ENCODE measurements around the gene NYAP2. TPM values are rescaled to one million over a fixed set of nuclear protein-coding genes. Genes with fewer than 3 reads are reported as not detected.

Gene NYAP2
- total RNA-seq, 2 experiments from 2014 or later: not detected

- DNase-seq: no peak
- H3K36me3 Mint-ChIP-seq (ENCODE audit: low read depth): no peaks in the 10 kb centered on the region
- H3K4me1 Mint-ChIP-seq: no peaks in the 10 kb centered on the region
- ChIA-PET POLR2A (no interaction called here), CTCF (no interaction called here)
- H3K9me3 Mint-ChIP-seq: peaks cover 2% of the 10 kb centered on the region
- H3K4me3 Mint-ChIP-seq: no peak overlapping the region
- H3K27me3 Mint-ChIP-seq: peaks cover 6% of the 10 kb centered on the region
- H3K27ac Mint-ChIP-seq: no peak overlapping the region
These were observed 199.4 kb downstream of the NYAP2 start for GRCh38 chr2:225598897-225599296.

- Mint-ChIP-seq H3K27me3 (peaks cover 6% of the 10 kb centered on the region), H3K27ac (no peak overlapping the region), H3K4me3 (no peak overlapping the region), H3K4me1 (no peaks in the 10 kb centered on the region), H3K9me3 (peaks cover 2% of the 10 kb centered on the region), H3K36me3 (ENCODE audit: low read depth) (no peaks in the 10 kb centered on the region)
- ChIA-PET CTCF (no interaction called here), POLR2A (no interaction called here)
- DNase-seq: no peak
These were observed 200.3 kb downstream of the NYAP2 start for GRCh38 chr2:225599856-225600255.

GRCh38 chr2:225600444-225600843, 200.9 kb downstream of the NYAP2 start:
- POLR2A ChIA-PET: no interaction called here
- DNase-seq: no peak
- H3K27ac Mint-ChIP-seq: no peak overlapping the region
- no peaks in the 10 kb centered on the region for H3K36me3 Mint-ChIP-seq (ENCODE audit: low read depth)
- peaks cover 2% of the 10 kb centered on the region for H3K9me3 Mint-ChIP-seq
- CTCF ChIA-PET: no interaction called here
- H3K4me1 Mint-ChIP-seq: no peaks in the 10 kb centered on the region
- H3K4me3 Mint-ChIP-seq: no peak overlapping the region
- H3K27me3 Mint-ChIP-seq: peaks cover 6% of the 10 kb centered on the region

GRCh38 chr2:225600865-225601264, 201.4 kb downstream of the NYAP2 start:
- Mint-ChIP-seq H3K4me3 (no peak overlapping the region), H3K4me1 (no peaks in the 10 kb centered on the region), H3K27me3 (peaks cover 6% of the 10 kb centered on the region), H3K27ac (no peak overlapping the region), H3K36me3 (ENCODE audit: low read depth) (no peaks in the 10 kb centered on the region), H3K9me3 (peaks cover 2% of the 10 kb centered on the region)
- CTCF ChIA-PET: interaction anchor here (0.7 kb wide), 1 partner anchor 1690 kb away, joined by 3 read pairs; no protein-coding TSS in a partner anchor
- no peak for DNase-seq
- POLR2A ChIA-PET: no interaction called here

- Mint-ChIP-seq H3K27ac (no peak overlapping the region), H3K4me3 (no peak overlapping the region), H3K36me3 (ENCODE audit: low read depth) (no peaks in the 10 kb centered on the region), H3K9me3 (peaks cover 2% of the 10 kb centered on the region), H3K27me3 (peaks cover 6% of the 10 kb centered on the region), H3K4me1 (no peaks in the 10 kb centered on the region)
- DNase-seq: no peak
- CTCF ChIA-PET: no interaction called here
- POLR2A ChIA-PET: no interaction called here
These were observed 202.7 kb downstream of the NYAP2 start for GRCh38 chr2:225602205-225602604.

GRCh38 chr2:225608136-225608535, 208.6 kb downstream of the NYAP2 start:
- ChIA-PET CTCF (no interaction called here), POLR2A (no interaction called here)
- Mint-ChIP-seq H3K36me3 (ENCODE audit: low read depth) (no peaks in the 10 kb centered on the region), H3K27me3 (peaks cover 2% of the 10 kb centered on the region), H3K27ac (no peak overlapping the region), H3K9me3 (no peaks in the 10 kb centered on the region), H3K4me1 (no peaks in the 10 kb centered on the region), H3K4me3 (no peak overlapping the region)
- no peak for DNase-seq

GRCh38 chr2:225612636-225613035, 213.1 kb downstream of the NYAP2 start:
- no peak for DNase-seq
- peaks cover 4% of the 10 kb centered on the region for H3K27me3 Mint-ChIP-seq
- ChIA-PET POLR2A (no interaction called here), CTCF (no interaction called here)
- no peak overlapping the region for H3K4me3 Mint-ChIP-seq
- no peaks in the 10 kb centered on the region for H3K4me1 Mint-ChIP-seq
- no peak overlapping the region for H3K27ac Mint-ChIP-seq
- H3K36me3 Mint-ChIP-seq (ENCODE audit: low read depth): no peaks in the 10 kb centered on the region
- no peaks in the 10 kb centered on the region for H3K9me3 Mint-ChIP-seq

GRCh38 chr2:225614915-225615314, 215.4 kb downstream of the NYAP2 start:
- Mint-ChIP-seq H3K36me3 (ENCODE audit: low read depth) (no peaks in the 10 kb centered on the region), H3K27me3 (peaks cover 4% of the 10 kb centered on the region), H3K27ac (no peak overlapping the region), H3K9me3 (no peaks in the 10 kb centered on the region), H3K4me1 (no peaks in the 10 kb centered on the region), H3K4me3 (no peak overlapping the region)
- ChIA-PET POLR2A (no interaction called here), CTCF (no interaction called here)
- DNase-seq: no peak

GRCh38 chr2:225615514-225615913, 216.0 kb downstream of the NYAP2 start:
- no peaks in the 10 kb centered on the region for H3K36me3 Mint-ChIP-seq (ENCODE audit: low read depth)
- no peaks in the 10 kb centered on the region for H3K4me1 Mint-ChIP-seq
- ChIA-PET POLR2A (no interaction called here), CTCF (no interaction called here)
- H3K9me3 Mint-ChIP-seq: no peaks in the 10 kb centered on the region
- H3K4me3 Mint-ChIP-seq: no peak overlapping the region
- H3K27ac Mint-ChIP-seq: no peak overlapping the region
- H3K27me3 Mint-ChIP-seq: peaks cover 4% of the 10 kb centered on the region
- DNase-seq: no peak

- Mint-ChIP-seq H3K4me1 (no peaks in the 10 kb centered on the region), H3K9me3 (no peaks in the 10 kb centered on the region), H3K4me3 (no peak overlapping the region), H3K27me3 (peaks cover 4% of the 10 kb centered on the region), H3K27ac (no peak overlapping the region), H3K36me3 (ENCODE audit: low read depth) (no peaks in the 10 kb centered on the region)
- no peak for DNase-seq
- ChIA-PET POLR2A (no interaction called here), CTCF (no interaction called here)
These were observed 216.9 kb downstream of the NYAP2 start for GRCh38 chr2:225616372-225616771.

GRCh38 chr2:225616848-225617247, 217.3 kb downstream of the NYAP2 start:
- no peak overlapping the region for H3K4me3 Mint-ChIP-seq
- no peaks in the 10 kb centered on the region for H3K9me3 Mint-ChIP-seq
- H3K27me3 Mint-ChIP-seq: peaks cover 4% of the 10 kb centered on the region
- ChIA-PET POLR2A (no interaction called here), CTCF (no interaction called here)
- no peak overlapping the region for H3K27ac Mint-ChIP-seq
- no peaks in the 10 kb centered on the region for H3K36me3 Mint-ChIP-seq (ENCODE audit: low read depth)
- no peaks in the 10 kb centered on the region for H3K4me1 Mint-ChIP-seq
- no peak for DNase-seq

- H3K27me3 Mint-ChIP-seq: peaks cover 4% of the 10 kb centered on the region
- H3K27ac Mint-ChIP-seq: no peak overlapping the region
- no peaks in the 10 kb centered on the region for H3K36me3 Mint-ChIP-seq (ENCODE audit: low read depth)
- no peaks in the 10 kb centered on the region for H3K4me1 Mint-ChIP-seq
- CTCF ChIA-PET: no interaction called here
- H3K4me3 Mint-ChIP-seq: no peak overlapping the region
- POLR2A ChIA-PET: interaction anchor here (0.6 kb wide), 1 partner anchor 62 kb away, joined by 3 read pairs; no protein-coding TSS in a partner anchor
- H3K9me3 Mint-ChIP-seq: no peaks in the 10 kb centered on the region
- no peak for DNase-seq
These were observed 220.7 kb downstream of the NYAP2 start for GRCh38 chr2:225620227-225620626.

GRCh38 chr2:225630824-225631533, 231.5 kb downstream of the NYAP2 start:
- Mint-ChIP-seq H3K36me3 (ENCODE audit: low read depth) (no peaks in the 10 kb centered on the region), H3K27ac (no peak overlapping the region), H3K9me3 (no peaks in the 10 kb centered on the region), H3K4me1 (peaks cover 11% of the 10 kb centered on the region), H3K4me3 (no peak overlapping the region), H3K27me3 (peaks cover 17% of the 10 kb centered on the region)
- ChIA-PET CTCF (no interaction called here), POLR2A (no interaction called here)
- no peak for DNase-seq

- H3K4me1 Mint-ChIP-seq: peaks cover 11% of the 10 kb centered on the region
- DNase-seq: no peak
- no peak overlapping the region for H3K4me3 Mint-ChIP-seq
- no peaks in the 10 kb centered on the region for H3K36me3 Mint-ChIP-seq (ENCODE audit: low read depth)
- CTCF ChIA-PET: no interaction called here
- peaks cover 21% of the 10 kb centered on the region for H3K27me3 Mint-ChIP-seq
- POLR2A ChIA-PET: no interaction called here
- no peaks in the 10 kb centered on the region for H3K9me3 Mint-ChIP-seq
- no peak overlapping the region for H3K27ac Mint-ChIP-seq
These were observed 232.8 kb downstream of the NYAP2 start for GRCh38 chr2:225632351-225632750.

All from activated CD4-positive, alpha-beta T cell treated with anti-CD3 and anti-CD28 coated beads, Interleukin-2, amount 10 ng/mL, durations not matched to agents 7 days and 5 days (primary cell).